ENCODE data around the gene UBL5.
A peak's percentile ranks its signal among the peaks of the same experiment; 100 is the strongest.

The UBL5 gene

GRCh38 chr19:9862938-9863337 is 35.2 kb downstream of the UBL5 start:
- no peak overlapping the region for H3K27ac ChIP-seq (ENCODE audit: low read depth, low read length)
- H3K36me3 ChIP-seq (ENCODE audit: control insufficient read depth in 5 of 5, insufficient read depth in 5 of 5, low read length in 5 of 5): peaks cover 0 to 7% (median under 1%) of the 10 kb centered on the region in 5 donors
- no peak overlapping the region for H3K9ac ChIP-seq (ENCODE audit: low read length in 5 of 5)
- H3K4me1 ChIP-seq (ENCODE audit: control insufficient read depth in 5 of 5, insufficient read depth in 5 of 5, low read length in 5 of 5): peaks cover 2 to 30% (median 18%) of the 10 kb centered on the region in 5 donors
- no peaks in the 10 kb centered on the region for H3K9me3 ChIP-seq (ENCODE audit: control insufficient read depth in 5 of 5, low read length in 5 of 5)
- H3K4me3 ChIP-seq (ENCODE audit: low read depth in 1 of 5, low read length in 5 of 5): no peak overlapping the region
- no peaks in the 10 kb centered on the region for H3K27me3 ChIP-seq (ENCODE audit: control insufficient read depth in 5 of 5, insufficient read depth in 4 of 5, low read length in 5 of 5)

DNA sequence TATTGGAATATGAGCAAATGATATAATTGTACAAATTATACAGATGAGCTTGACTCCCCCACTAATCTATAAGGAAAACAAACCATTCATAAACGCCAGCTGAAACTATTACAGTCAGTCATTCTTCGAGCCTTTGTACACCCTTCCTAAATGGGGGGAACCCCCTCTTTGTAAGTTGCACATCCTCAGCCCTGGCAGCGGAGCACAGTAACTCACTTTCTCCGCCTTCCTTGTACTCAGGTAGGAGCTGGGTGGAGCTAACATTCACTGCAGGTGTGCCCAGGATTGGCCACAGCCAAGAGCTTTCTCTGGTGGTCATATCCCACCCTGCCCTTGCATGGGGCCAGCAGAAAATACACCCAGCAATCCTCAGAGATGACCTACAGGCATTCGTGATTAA is 36.0 kb downstream of the UBL5 start:
- Histone ChIP-seq H3K4me3 (ENCODE audit: low read depth in 1 of 5, low read length in 5 of 5) (no peak overlapping the region), H3K4me1 (ENCODE audit: control insufficient read depth in 5 of 5, insufficient read depth in 5 of 5, low read length in 5 of 5) (peaks cover 2 to 23% (median 20%) of the 10 kb centered on the region in 5 donors)

DNA sequence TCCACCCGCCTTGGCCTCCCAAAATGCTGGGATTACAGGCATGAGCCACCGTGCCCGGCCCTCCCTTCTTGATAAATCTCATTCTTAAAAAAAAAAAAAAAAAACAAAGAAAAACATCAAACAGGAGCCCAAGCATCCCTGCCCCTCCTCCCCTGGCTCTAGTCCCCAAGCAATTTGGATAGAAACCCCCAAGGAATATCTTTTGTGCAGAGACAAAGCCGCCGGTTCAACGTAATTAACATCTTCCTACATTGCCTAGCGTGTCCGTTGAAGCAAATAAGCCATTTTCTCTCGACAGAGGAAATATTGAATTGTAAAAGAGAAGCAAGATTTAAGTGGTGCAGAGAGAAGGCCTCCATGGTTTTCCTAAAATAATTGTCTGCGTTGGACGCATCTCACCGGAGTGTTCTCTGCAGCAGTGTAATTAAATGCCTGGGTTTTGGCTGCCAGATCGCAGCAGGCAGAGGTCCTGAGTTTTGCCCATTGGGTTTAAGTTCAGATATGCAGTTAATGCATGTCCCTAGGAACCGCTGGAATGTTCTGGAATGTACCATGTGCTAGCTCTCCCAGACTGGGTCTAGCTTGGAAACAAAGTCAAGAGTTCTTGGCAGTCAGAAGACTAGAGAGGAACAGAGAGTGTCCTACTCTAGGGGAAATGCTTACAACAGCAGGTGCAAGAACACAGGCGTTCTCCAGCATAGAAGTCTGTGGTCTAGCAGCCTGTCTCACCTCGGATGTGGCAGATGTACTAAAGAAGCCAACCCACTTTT is 38.2 kb downstream of the UBL5 start:
- no peaks in the 10 kb centered on the region for H3K9me3 ChIP-seq (ENCODE audit: control insufficient read depth in 5 of 5, low read length in 5 of 5)
- peaks cover 2 to 29% (median 25%) of the 10 kb centered on the region in 5 donors for H3K4me1 ChIP-seq (ENCODE audit: control insufficient read depth in 5 of 5, insufficient read depth in 5 of 5, low read length in 5 of 5)
- H3K27me3 ChIP-seq (ENCODE audit: control insufficient read depth in 5 of 5, insufficient read depth in 4 of 5, low read length in 5 of 5): no peaks in the 10 kb centered on the region
- H3K9ac ChIP-seq (ENCODE audit: low read length in 5 of 5): peak overlapping the region in 1 of 5 donors; percentile 13
- H3K36me3 ChIP-seq (ENCODE audit: control insufficient read depth in 5 of 5, insufficient read depth in 5 of 5, low read length in 5 of 5): peaks cover 0 to 4% (median 0%) of the 10 kb centered on the region in 5 donors
- H3K27ac ChIP-seq (ENCODE audit: low read depth, low read length): peak overlapping the region; percentile 80
- peak overlapping the region in 2 of 5 donors; percentile 17 to 39 for H3K4me3 ChIP-seq (ENCODE audit: low read depth in 1 of 5, low read length in 5 of 5)

More for the DNA sequence above, 36.0 kb downstream of the UBL5 start:
- Histone ChIP-seq H3K36me3 (ENCODE audit: control insufficient read depth in 5 of 5, insufficient read depth in 5 of 5, low read length in 5 of 5) (peaks cover 0 to 4% (median 0%) of the 10 kb centered on the region in 5 donors), H3K9ac (ENCODE audit: low read length in 5 of 5) (no peak overlapping the region), H3K27ac (ENCODE audit: low read depth, low read length) (no peak overlapping the region), H3K27me3 (ENCODE audit: control insufficient read depth in 5 of 5, insufficient read depth in 4 of 5, low read length in 5 of 5) (no peaks in the 10 kb centered on the region), H3K9me3 (ENCODE audit: control insufficient read depth in 5 of 5, low read length in 5 of 5) (no peaks in the 10 kb centered on the region)

- Histone ChIP-seq H3K27me3 (ENCODE audit: control insufficient read depth in 5 of 5, insufficient read depth in 4 of 5, low read length in 5 of 5) (no peaks in the 10 kb centered on the region), H3K4me1 (ENCODE audit: control insufficient read depth in 5 of 5, insufficient read depth in 5 of 5, low read length in 5 of 5) (peaks cover 2 to 29% (median 25%) of the 10 kb centered on the region in 5 donors), H3K36me3 (ENCODE audit: control insufficient read depth in 5 of 5, insufficient read depth in 5 of 5, low read length in 5 of 5) (peaks cover 0 to 6% (median 2%) of the 10 kb centered on the region in 5 donors), H3K4me3 (ENCODE audit: low read depth in 1 of 5, low read length in 5 of 5) (no peak overlapping the region), H3K9me3 (ENCODE audit: control insufficient read depth in 5 of 5, low read length in 5 of 5) (no peaks in the 10 kb centered on the region), H3K9ac (ENCODE audit: low read length in 5 of 5) (peak overlapping the region in 1 of 5 donors; percentile 39), H3K27ac (ENCODE audit: low read depth, low read length) (no peak overlapping the region)
Observed at GRCh38 chr19:9868983-9869617, 41.4 kb downstream of the UBL5 start.

DNA sequence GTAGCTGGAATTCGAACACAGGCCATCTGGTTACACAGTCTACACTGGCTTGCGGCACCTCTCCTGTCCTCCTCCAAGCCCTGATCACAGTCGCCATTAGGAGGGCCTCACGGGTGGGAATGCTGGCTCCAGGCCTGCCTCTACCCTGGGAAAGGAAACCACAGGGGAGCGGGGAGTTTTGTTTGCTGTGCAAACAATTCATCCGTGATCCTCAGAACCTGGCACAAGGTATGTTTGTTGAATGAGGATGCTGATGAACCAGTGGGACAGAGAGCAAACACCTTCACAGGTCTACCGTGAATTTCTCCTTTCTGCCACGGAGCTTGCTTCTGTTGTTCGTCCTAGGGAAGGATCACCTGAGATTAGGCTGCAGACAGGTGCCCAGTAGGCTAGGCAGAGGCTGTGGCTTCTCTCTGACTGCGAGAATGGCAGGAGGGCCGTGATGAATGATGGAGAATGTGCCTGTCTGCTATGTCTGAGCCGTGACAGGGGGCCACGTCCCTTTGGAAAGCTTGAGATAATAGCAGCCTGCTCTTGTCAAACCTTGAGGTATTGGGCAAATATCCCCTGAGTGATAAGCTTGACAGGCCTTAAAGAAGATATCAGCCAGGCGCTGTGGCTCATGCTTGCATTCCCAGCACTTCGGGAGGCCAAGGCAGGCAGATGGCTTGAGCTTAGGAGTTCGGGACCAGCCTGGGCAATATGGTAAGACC is 44.1 kb downstream of the UBL5 start:
- H3K36me3 ChIP-seq (ENCODE audit: control insufficient read depth in 5 of 5, insufficient read depth in 5 of 5, low read length in 5 of 5): peaks cover 0 to 6% (median 2%) of the 10 kb centered on the region in 5 donors
- peaks cover under 1 to 16% (median 12%) of the 10 kb centered on the region in 5 donors for H3K4me1 ChIP-seq (ENCODE audit: control insufficient read depth in 5 of 5, insufficient read depth in 5 of 5, low read length in 5 of 5)
- H3K27me3 ChIP-seq (ENCODE audit: control insufficient read depth in 5 of 5, insufficient read depth in 4 of 5, low read length in 5 of 5): no peaks in the 10 kb centered on the region
- H3K4me3 ChIP-seq (ENCODE audit: low read depth in 1 of 5, low read length in 5 of 5): no peak overlapping the region
- H3K9me3 ChIP-seq (ENCODE audit: control insufficient read depth in 5 of 5, low read length in 5 of 5): no peaks in the 10 kb centered on the region
- no peak overlapping the region for H3K27ac ChIP-seq (ENCODE audit: low read depth, low read length)
- no peak overlapping the region for H3K9ac ChIP-seq (ENCODE audit: low read length in 5 of 5)

DNA sequence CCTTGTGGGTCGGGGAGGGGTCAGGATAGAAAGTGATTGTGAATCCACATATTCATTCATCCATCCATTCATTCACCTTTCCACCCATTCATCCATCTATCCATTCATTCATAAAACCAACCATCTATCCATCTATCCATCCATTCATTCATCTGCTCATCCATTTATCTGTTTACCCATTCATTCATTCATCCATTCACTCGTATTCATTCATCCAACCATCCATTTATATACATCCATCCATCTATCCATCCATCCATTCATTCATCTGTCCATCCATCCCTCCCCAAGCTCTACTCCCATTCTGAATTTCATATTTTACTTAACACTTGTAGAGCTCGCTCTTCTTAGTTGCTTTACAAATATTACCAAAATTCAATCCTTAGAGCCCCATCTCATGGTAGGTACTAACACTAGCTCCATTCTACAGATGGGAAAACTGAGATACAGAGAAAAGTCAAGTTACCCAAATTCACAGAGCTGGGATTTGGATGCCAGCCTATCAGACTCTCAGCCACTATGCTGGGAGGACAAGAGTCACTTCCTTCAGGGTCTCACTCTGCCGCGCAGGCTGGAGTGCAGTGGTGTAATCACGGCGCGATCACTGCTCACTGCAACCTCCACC is 45.0 kb downstream of the UBL5 start:
- H3K4me3 ChIP-seq (ENCODE audit: low read depth in 1 of 5, low read length in 5 of 5): no peak overlapping the region
- H3K4me1 ChIP-seq (ENCODE audit: control insufficient read depth in 5 of 5, insufficient read depth in 5 of 5, low read length in 5 of 5): peaks cover 0 to 10% (median 7%) of the 10 kb centered on the region in 5 donors
- no peaks in the 10 kb centered on the region for H3K9me3 ChIP-seq (ENCODE audit: control insufficient read depth in 5 of 5, low read length in 5 of 5)
- H3K9ac ChIP-seq (ENCODE audit: low read length in 5 of 5): no peak overlapping the region
- no peak overlapping the region for H3K27ac ChIP-seq (ENCODE audit: low read depth, low read length)
- H3K36me3 ChIP-seq (ENCODE audit: control insufficient read depth in 5 of 5, insufficient read depth in 5 of 5, low read length in 5 of 5): peaks cover 0 to 6% (median 2%) of the 10 kb centered on the region in 5 donors
- H3K27me3 ChIP-seq (ENCODE audit: control insufficient read depth in 5 of 5, insufficient read depth in 4 of 5, low read length in 5 of 5): no peaks in the 10 kb centered on the region

GRCh38 chr19:9875031-9875627 is 47.4 kb downstream of the UBL5 start:
- H3K4me1 ChIP-seq (ENCODE audit: control insufficient read depth in 5 of 5, insufficient read depth in 5 of 5, low read length in 5 of 5): peaks cover 0 to 12% (median 0%) of the 10 kb centered on the region in 5 donors
- no peaks in the 10 kb centered on the region for H3K27me3 ChIP-seq (ENCODE audit: control insufficient read depth in 5 of 5, insufficient read depth in 4 of 5, low read length in 5 of 5)
- no peak overlapping the region for H3K27ac ChIP-seq (ENCODE audit: low read depth, low read length)
- no peak overlapping the region for H3K9ac ChIP-seq (ENCODE audit: low read length in 5 of 5)
- H3K36me3 ChIP-seq (ENCODE audit: control insufficient read depth in 5 of 5, insufficient read depth in 5 of 5, low read length in 5 of 5): peaks cover 0 to 6% (median 2%) of the 10 kb centered on the region in 5 donors
- H3K9me3 ChIP-seq (ENCODE audit: control insufficient read depth in 5 of 5, low read length in 5 of 5): no peaks in the 10 kb centered on the region
- H3K4me3 ChIP-seq (ENCODE audit: low read depth in 1 of 5, low read length in 5 of 5): no peak overlapping the region

- no peak overlapping the region for H3K27ac ChIP-seq (ENCODE audit: low read depth, low read length)
- no peaks in the 10 kb centered on the region for H3K9me3 ChIP-seq (ENCODE audit: control insufficient read depth in 5 of 5, low read length in 5 of 5)
- no peaks in the 10 kb centered on the region for H3K27me3 ChIP-seq (ENCODE audit: control insufficient read depth in 5 of 5, insufficient read depth in 4 of 5, low read length in 5 of 5)
- peaks cover 0 to 6% (median 2%) of the 10 kb centered on the region in 5 donors for H3K36me3 ChIP-seq (ENCODE audit: control insufficient read depth in 5 of 5, insufficient read depth in 5 of 5, low read length in 5 of 5)
- no peak overlapping the region for H3K9ac ChIP-seq (ENCODE audit: low read length in 5 of 5)
- H3K4me3 ChIP-seq (ENCODE audit: low read depth in 1 of 5, low read length in 5 of 5): no peak overlapping the region
- H3K4me1 ChIP-seq (ENCODE audit: control insufficient read depth in 5 of 5, insufficient read depth in 5 of 5, low read length in 5 of 5): peaks cover 0 to 6% (median 0%) of the 10 kb centered on the region in 5 donors
Observed at GRCh38 chr19:9875796-9876195, 48.1 kb downstream of the UBL5 start.

- Histone ChIP-seq H3K9ac (ENCODE audit: low read length in 5 of 5) (no peak overlapping the region), H3K4me1 (ENCODE audit: control insufficient read depth in 5 of 5, insufficient read depth in 5 of 5, low read length in 5 of 5) (peaks cover 0 to 6% (median 0%) of the 10 kb centered on the region in 5 donors), H3K27me3 (ENCODE audit: control insufficient read depth in 5 of 5, insufficient read depth in 4 of 5, low read length in 5 of 5) (no peaks in the 10 kb centered on the region), H3K36me3 (ENCODE audit: control insufficient read depth in 5 of 5, insufficient read depth in 5 of 5, low read length in 5 of 5) (no peaks in the 10 kb centered on the region), H3K9me3 (ENCODE audit: control insufficient read depth in 5 of 5, low read length in 5 of 5) (no peaks in the 10 kb centered on the region), H3K27ac (ENCODE audit: low read depth, low read length) (no peak overlapping the region), H3K4me3 (ENCODE audit: low read depth in 1 of 5, low read length in 5 of 5) (no peak overlapping the region)
Observed at GRCh38 chr19:9877780-9878510, 50.2 kb downstream of the UBL5 start.

Data from subcutaneous abdominal adipose tissue (tissue), 5 donors.